ENCODE data around the gene DYNLRB2. TPM values are rescaled to one million over a fixed set of nuclear protein-coding genes. Genes with fewer than 3 reads are reported as not detected.
A peak's percentile ranks its signal among the peaks of the same experiment; 100 is the strongest.

The DYNLRB2 gene
- total and polyA plus RNA-seq, 2 of the 13 experiments (the other 11 are each of a cell fraction or from before 2014, with no cell fraction given), result not detected

DNA sequence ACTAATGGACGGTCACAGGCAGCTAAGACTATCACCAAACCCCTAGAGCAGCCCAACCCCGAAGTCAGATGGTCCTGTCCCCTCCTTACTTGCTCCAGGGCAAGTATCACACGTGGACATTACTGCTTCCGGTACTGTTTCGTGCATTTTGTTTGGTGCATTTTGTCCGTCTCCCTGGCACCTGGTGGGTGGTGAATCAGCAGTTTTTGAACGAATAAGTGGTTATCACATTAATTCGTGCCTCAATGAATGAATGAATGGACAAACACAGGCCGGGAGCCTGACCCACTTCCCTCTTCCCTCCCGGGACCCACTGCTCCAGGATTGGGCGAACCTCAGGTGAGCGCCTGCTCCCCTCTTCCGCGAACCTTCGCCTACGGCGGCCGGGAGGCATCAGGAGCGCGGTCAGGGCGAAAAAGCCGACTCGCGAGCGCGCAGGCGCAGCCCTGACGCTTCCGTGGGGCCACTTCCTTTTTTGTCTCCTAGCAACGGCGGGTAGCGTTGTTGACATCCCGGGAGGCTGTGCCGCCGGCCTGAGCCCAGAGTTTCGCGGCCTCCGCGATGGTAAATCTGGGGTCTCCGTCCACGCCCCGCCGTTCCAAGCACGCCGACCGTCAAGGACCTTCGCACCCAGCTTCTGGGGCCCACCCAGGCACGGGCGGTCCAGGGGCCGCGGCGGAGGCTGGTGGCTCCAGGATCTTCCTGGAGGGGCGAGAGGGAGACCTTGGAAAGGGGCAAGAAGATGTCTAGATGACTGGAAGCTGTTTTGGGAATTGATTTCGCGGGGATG is at the start of gene DYNLRB2 (continued):
- TF ChIP-seq, protein P1, sequence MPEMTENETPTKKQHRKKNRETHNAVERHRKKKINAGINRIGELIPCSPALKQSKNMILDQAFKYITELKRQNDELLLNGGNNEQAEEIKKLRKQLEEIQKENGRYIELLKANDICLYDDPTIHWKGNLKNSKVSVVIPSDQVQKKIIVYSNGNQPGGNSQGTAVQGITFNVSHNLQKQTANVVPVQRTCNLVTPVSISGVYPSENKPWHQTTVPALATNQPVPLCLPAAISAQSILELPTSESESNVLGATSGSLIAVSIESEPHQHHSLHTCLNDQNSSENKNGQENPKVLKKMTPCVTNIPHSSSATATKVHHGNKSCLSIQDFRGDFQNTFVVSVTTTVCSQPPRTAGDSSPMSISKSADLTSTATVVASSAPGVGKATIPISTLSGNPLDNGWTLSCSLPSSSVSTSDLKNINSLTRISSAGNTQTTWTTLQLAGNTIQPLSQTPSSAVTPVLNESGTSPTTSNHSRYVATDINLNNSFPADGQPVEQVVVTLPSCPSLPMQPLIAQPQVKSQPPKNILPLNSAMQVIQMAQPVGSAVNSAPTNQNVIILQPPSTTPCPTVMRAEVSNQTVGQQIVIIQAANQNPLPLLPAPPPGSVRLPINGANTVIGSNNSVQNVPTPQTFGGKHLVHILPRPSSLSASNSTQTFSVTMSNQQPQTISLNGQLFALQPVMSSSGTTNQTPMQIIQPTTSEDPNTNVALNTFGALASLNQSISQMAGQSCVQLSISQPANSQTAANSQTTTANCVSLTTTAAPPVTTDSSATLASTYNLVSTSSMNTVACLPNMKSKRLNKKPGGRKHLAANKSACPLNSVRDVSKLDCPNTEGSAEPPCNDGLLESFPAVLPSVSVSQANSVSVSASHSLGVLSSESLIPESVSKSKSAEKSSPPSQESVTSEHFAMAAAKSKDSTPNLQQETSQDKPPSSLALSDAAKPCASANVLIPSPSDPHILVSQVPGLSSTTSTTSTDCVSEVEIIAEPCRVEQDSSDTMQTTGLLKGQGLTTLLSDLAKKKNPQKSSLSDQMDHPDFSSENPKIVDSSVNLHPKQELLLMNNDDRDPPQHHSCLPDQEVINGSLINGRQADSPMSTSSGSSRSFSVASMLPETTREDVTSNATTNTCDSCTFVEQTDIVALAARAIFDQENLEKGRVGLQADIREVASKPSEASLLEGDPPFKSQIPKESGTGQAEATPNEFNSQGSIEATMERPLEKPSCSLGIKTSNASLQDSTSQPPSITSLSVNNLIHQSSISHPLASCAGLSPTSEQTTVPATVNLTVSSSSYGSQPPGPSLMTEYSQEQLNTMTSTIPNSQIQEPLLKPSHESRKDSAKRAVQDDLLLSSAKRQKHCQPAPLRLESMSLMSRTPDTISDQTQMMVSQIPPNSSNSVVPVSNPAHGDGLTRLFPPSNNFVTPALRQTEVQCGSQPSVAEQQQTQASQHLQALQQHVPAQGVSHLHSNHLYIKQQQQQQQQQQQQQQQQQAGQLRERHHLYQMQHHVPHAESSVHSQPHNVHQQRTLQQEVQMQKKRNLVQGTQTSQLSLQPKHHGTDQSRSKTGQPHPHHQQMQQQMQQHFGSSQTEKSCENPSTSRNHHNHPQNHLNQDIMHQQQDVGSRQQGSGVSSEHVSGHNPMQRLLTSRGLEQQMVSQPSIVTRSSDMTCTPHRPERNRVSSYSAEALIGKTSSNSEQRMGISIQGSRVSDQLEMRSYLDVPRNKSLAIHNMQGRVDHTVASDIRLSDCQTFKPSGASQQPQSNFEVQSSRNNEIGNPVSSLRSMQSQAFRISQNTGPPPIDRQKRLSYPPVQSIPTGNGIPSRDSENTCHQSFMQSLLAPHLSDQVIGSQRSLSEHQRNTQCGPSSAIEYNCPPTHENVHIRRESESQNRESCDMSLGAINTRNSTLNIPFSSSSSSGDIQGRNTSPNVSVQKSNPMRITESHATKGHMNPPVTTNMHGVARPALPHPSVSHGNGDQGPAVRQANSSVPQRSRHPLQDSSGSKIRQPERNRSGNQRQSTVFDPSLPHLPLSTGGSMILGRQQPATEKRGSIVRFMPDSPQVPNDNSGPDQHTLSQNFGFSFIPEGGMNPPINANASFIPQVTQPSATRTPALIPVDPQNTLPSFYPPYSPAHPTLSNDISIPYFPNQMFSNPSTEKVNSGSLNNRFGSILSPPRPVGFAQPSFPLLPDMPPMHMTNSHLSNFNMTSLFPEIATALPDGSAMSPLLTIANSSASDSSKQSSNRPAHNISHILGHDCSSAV (CRISPR knock-in tag; IDR thresholded peaks at IDR 0.05; ENCODE audit: borderline replicate concordance), result peak; percentile 82; the same call in 1 of the 2 replicates
- TF ChIP-seq KDM4B (CRISPR knock-in tag; IDR thresholded peaks at IDR 0.05), result peak; percentile 56; the same call in 1 of the 2 replicates
- TF ChIP-seq KDM3A (CRISPR knock-in tag; IDR thresholded peaks at IDR 0.05; ENCODE audit: low read depth), result 0 out of 2 replicates have a peak, but pooled peaks have one; percentile 61
- TF ChIP-seq, protein P2, sequence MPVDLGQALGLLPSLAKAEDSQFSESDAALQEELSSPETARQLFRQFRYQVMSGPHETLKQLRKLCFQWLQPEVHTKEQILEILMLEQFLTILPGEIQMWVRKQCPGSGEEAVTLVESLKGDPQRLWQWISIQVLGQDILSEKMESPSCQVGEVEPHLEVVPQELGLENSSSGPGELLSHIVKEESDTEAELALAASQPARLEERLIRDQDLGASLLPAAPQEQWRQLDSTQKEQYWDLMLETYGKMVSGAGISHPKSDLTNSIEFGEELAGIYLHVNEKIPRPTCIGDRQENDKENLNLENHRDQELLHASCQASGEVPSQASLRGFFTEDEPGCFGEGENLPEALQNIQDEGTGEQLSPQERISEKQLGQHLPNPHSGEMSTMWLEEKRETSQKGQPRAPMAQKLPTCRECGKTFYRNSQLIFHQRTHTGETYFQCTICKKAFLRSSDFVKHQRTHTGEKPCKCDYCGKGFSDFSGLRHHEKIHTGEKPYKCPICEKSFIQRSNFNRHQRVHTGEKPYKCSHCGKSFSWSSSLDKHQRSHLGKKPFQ (CRISPR knock-in tag; IDR thresholded peaks at IDR 0.05; ENCODE audit: insufficient replicate concordance), result no peak
- TF ChIP-seq ZNF260 (CRISPR knock-in tag; IDR thresholded peaks at IDR 0.05; ENCODE audit: borderline replicate concordance, low read depth), result no peak
- peak; percentile 95 for TF ChIP-seq KDM2A (CRISPR knock-in tag; IDR thresholded peaks at IDR 0.05; ENCODE audit: borderline replicate concordance, low read depth)
- TF ChIP-seq, protein P3, sequence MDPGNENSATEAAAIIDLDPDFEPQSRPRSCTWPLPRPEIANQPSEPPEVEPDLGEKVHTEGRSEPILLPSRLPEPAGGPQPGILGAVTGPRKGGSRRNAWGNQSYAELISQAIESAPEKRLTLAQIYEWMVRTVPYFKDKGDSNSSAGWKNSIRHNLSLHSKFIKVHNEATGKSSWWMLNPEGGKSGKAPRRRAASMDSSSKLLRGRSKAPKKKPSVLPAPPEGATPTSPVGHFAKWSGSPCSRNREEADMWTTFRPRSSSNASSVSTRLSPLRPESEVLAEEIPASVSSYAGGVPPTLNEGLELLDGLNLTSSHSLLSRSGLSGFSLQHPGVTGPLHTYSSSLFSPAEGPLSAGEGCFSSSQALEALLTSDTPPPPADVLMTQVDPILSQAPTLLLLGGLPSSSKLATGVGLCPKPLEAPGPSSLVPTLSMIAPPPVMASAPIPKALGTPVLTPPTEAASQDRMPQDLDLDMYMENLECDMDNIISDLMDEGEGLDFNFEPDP (CRISPR knock-in tag; conservative IDR thresholded peaks at IDR 0.05), result no peak
- TF ChIP-seq, protein P4, sequence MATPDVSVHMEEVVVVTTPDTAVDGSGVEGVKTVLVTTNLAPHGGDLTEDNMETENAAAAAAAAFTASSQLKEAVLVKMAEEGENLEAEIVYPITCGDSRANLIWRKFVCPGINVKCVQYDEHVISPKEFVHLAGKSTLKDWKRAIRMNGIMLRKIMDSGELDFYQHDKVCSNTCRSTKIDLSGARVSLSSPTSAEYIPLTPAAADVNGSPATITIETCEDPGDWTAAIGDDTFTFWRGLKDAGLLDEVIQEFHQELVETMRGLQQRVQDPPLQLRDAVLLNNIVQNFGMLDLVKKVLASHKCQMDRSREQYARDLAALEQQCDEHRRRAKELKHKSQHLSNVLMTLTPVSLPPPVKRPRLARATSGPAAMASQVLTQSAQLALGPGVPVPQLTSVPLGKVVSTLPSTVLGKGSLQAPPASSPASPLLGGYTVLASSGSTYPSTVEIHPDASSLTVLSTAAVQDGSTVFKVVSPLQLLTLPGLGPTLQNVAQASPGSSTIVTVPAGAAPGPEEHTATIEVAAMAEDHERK (CRISPR knock-in tag; IDR thresholded peaks at IDR 0.05; ENCODE audit: low read depth), result no peak
- TF ChIP-seq ELF3 (CRISPR knock-in tag; IDR thresholded peaks at IDR 0.05), result peak; percentile 97
- TF ChIP-seq, protein P5, sequence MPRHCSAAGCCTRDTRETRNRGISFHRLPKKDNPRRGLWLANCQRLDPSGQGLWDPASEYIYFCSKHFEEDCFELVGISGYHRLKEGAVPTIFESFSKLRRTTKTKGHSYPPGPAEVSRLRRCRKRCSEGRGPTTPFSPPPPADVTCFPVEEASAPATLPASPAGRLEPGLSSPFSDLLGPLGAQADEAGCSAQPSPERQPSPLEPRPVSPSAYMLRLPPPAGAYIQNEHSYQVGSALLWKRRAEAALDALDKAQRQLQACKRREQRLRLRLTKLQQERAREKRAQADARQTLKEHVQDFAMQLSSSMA (CRISPR knock-in tag; IDR thresholded peaks at IDR 0.05), result peak; percentile 93
- TF ChIP-seq, protein P6, sequence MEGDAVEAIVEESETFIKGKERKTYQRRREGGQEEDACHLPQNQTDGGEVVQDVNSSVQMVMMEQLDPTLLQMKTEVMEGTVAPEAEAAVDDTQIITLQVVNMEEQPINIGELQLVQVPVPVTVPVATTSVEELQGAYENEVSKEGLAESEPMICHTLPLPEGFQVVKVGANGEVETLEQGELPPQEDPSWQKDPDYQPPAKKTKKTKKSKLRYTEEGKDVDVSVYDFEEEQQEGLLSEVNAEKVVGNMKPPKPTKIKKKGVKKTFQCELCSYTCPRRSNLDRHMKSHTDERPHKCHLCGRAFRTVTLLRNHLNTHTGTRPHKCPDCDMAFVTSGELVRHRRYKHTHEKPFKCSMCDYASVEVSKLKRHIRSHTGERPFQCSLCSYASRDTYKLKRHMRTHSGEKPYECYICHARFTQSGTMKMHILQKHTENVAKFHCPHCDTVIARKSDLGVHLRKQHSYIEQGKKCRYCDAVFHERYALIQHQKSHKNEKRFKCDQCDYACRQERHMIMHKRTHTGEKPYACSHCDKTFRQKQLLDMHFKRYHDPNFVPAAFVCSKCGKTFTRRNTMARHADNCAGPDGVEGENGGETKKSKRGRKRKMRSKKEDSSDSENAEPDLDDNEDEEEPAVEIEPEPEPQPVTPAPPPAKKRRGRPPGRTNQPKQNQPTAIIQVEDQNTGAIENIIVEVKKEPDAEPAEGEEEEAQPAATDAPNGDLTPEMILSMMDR (CRISPR knock-in tag; IDR thresholded peaks at IDR 0.05), result no peak
- no peak for TF ChIP-seq GTF2F1 (IDR thresholded peaks at IDR 0.05; ENCODE audit: low read length)

Data from HepG2 (cell line).